Neural crest cell (in vitro differentiated cells): ENCODE results near the gene GNLY. TPM values are rescaled to one million over a fixed set of nuclear protein-coding genes. Genes with fewer than 3 reads are reported as not detected.

Experiments used
- DNase-seq: peaks from one replicate; pipeline ENCODE4 v3.0.0; 2021; ENCODE audit warnings: low read depth, mixed read lengths, low spot score
- H3K27ac Mint-ChIP-seq: one replicate; pipeline ENCODE4 v1.8.0; 2021; ENCODE audit warnings: mild to moderate bottlenecking, mixed read lengths; ENCODE audit not compliant: unreplicated experiment
- H3K27me3 Mint-ChIP-seq: 2 replicates; pipeline ENCODE4 v1.8.0; 2021; ENCODE audit warnings: low read depth, mild to moderate bottlenecking, mixed read lengths
- H3K36me3 Mint-ChIP-seq: 2 replicates; pipeline ENCODE4 v1.8.0; 2021; ENCODE audit warnings: low read depth, mild to moderate bottlenecking, mixed read lengths
- H3K4me1 Mint-ChIP-seq: 2 replicates; pipeline ENCODE4 v1.8.0; 2021; ENCODE audit warnings: mixed read lengths
- H3K4me3 Mint-ChIP-seq: one replicate; pipeline ENCODE4 v1.8.0; 2021; ENCODE audit warnings: mild to moderate bottlenecking, mixed read lengths
- H3K9me3 Mint-ChIP-seq: 2 replicates; pipeline ENCODE4 v1.8.0; 2021; ENCODE audit warnings: mixed read lengths
- CTCF ChIP-seq: fragments of 200-600 bp; sonication (generic); conservative IDR thresholded peaks from 2 replicates; pipeline ENCODE4 v1.5.0; 2021; ENCODE audit warnings: antibody characterized with exemption, mild to moderate bottlenecking
- total RNA-seq: library from RNA; stranded (reverse); gene quantifications from 2 replicates; pipeline ENCODE4 v1.2.1, GENCODE V29; 2021

The GNLY gene
- total RNA-seq, 1 donor from 2014 or later, result not detected

GRCh38 chr2:85672456-85672855, 21.7 kb upstream of the GNLY start:
- no peak overlapping the region for H3K27ac Mint-ChIP-seq

GRCh38 chr2:85673716-85674375, 20.3 kb upstream of the GNLY start:
- TF ChIP-seq CTCF, result no peak
- Mint-ChIP-seq H3K27me3 (no peaks in the 10 kb centered on the region), H3K9me3 (no peaks in the 10 kb centered on the region), H3K4me3 (no peak overlapping the region), H3K27ac (no peak overlapping the region), H3K36me3 (no peaks in the 10 kb centered on the region), H3K4me1 (no peaks in the 10 kb centered on the region)
- DNase-seq, result no peak

More at GRCh38 chr2:85672456-85672855, 21.7 kb upstream of the GNLY start:
- Mint-ChIP-seq H3K36me3 (no peaks in the 10 kb centered on the region), H3K9me3 (no peaks in the 10 kb centered on the region), H3K4me3 (no peak overlapping the region), H3K4me1 (no peaks in the 10 kb centered on the region), H3K27me3 (no peaks in the 10 kb centered on the region)
- no peak for TF ChIP-seq CTCF
- DNase-seq, result no peak

- no peaks in the 10 kb centered on the region for H3K36me3 Mint-ChIP-seq
Measured at GRCh38 chr2:85674417-85674816, 19.7 kb upstream of the GNLY start.

GRCh38 chr2:85675427-85675826, 18.7 kb upstream of the GNLY start:
- DNase-seq, result no peak

More at GRCh38 chr2:85674417-85674816, 19.7 kb upstream of the GNLY start:
- H3K4me1 Mint-ChIP-seq, result no peaks in the 10 kb centered on the region
- H3K27ac Mint-ChIP-seq, result no peak overlapping the region
- no peak for DNase-seq
- H3K27me3 Mint-ChIP-seq, result no peaks in the 10 kb centered on the region
- no peak overlapping the region for H3K4me3 Mint-ChIP-seq
- no peak for TF ChIP-seq CTCF
- no peaks in the 10 kb centered on the region for H3K9me3 Mint-ChIP-seq

GRCh38 chr2:85675866-85676548, 18.2 kb upstream of the GNLY start:
- peaks cover 4% of the 10 kb centered on the region for H3K27me3 Mint-ChIP-seq
- H3K4me1 Mint-ChIP-seq, result no peaks in the 10 kb centered on the region
- DNase-seq, result no peak
- no peaks in the 10 kb centered on the region for H3K36me3 Mint-ChIP-seq
- TF ChIP-seq CTCF, result no peak
- H3K4me3 Mint-ChIP-seq, result no peak overlapping the region
- no peak overlapping the region for H3K27ac Mint-ChIP-seq
- H3K9me3 Mint-ChIP-seq, result no peaks in the 10 kb centered on the region

More at GRCh38 chr2:85675427-85675826, 18.7 kb upstream of the GNLY start:
- no peak overlapping the region for H3K27ac Mint-ChIP-seq
- H3K4me1 Mint-ChIP-seq, result no peaks in the 10 kb centered on the region
- H3K27me3 Mint-ChIP-seq, result peaks cover 4% of the 10 kb centered on the region
- no peak overlapping the region for H3K4me3 Mint-ChIP-seq
- no peak for TF ChIP-seq CTCF
- H3K36me3 Mint-ChIP-seq, result no peaks in the 10 kb centered on the region
- no peaks in the 10 kb centered on the region for H3K9me3 Mint-ChIP-seq
